HG03558 (cell line): ENCODE data around the gene HRH1.
"Not testable (repeated sequence)": the region's sequence is repeated elsewhere in the genome, so short reads cannot be mapped to it uniquely, and the experiment has no call there.

Experiments used
- ATAC-seq: cut with Tn5 transposase; IDR thresholded peaks from one replicate; pipeline ENCODE4 v1.9.1; 2021; ENCODE audit warnings: moderate number of reproducible peaks; ENCODE audit not compliant: unreplicated experiment; ENCODE audit errors: extremely low read depth

Gene HRH1

DNA sequence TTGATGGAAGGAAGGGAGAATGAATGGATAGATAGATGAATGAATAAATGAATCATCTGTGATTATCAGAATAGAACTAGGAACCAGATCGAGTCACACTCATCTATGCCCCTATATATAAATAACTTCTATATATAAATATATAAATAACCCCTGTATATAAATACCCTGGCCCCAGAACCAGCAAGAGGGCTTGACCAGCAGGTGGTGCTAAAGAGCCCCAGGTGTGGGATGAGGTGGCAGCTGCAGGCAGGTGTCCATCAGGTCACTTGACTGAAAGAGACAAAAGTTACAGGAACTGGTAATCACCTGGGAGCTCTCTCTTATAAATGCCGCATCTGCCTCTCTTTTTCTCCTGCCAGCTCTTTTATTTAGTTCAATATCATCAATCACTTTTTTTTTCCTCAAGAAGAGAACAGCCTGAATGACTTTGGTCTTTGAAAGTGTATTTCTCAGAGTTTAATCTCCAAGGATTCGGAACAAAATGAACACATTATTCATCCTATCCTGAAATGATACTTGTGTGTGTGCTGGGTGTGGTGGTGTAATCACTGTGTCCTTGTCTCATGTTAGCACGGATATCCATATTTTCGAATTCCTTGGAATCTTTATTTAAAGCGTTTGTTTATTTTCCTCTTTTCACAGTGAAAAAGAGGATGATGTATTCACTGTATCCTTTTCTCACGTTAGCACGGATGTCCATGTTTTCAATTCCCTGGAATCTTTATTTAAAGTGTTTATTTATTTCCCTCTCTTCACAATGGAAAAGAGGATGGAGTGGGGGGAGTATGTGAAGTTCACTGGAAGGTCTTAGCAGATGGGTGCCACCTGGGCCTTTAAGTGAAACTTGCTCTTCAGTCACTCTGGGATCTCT is 82.5 kb downstream of the HRH1 start:
- ATAC-seq, result no peak

DNA sequence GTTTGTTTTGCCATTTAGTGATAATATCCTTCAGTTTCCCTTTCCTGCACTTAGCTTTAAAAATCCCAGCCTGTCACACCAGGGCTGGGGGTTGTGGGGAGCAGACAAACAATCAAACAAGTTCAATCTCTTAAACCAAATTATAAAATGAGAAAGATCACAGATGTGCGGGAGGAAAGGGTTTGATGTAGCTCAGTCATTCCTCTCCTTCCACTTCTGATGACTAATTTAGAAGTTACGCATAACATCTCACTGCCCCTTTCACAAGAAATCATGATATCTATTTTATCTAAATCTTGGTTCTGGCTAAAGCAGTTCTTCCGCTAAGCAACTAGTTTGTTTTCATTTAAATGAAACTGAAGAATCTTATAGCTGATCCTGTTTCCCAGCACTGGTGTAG is 83.8 kb downstream of the HRH1 start:
- no peak for ATAC-seq

DNA sequence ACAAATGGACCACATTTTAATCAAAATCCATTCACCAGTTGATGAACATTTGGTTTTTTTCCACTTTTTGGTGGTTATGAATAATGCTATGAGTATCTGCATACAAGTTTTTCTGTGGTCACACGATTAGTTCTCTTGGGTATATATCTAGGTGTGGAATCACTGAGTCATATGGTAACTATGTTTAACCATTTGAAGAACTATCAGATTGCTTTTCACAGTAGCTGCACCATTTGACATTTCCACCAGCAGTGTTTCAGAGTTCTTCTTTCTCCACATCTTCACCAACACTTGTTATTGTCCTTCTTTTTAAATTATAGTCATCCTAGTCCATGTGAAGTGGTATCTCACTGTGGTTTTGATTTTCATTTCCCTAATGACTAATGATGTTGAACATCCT is 84.6 kb downstream of the HRH1 start:
- no peak for ATAC-seq

DNA sequence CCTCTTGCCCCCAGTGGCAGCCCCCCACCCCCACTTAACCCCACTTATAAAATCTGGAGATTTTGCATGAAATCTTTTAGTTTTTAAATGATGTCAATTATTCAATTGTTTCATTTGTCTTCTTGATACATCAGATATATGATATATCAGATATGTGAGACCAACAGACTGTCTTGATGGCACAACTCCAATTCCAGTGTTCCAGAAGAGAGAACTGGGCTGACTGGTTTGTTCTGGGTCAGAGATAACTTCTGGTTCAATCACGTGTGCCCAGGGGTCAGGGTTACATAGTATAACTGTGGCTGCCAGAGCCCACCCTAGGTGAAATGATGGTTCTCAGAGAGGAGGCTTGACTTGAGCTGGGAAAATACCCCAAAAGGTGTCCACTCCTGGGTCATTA is 85.5 kb downstream of the HRH1 start:
- ATAC-seq, result no peak

DNA sequence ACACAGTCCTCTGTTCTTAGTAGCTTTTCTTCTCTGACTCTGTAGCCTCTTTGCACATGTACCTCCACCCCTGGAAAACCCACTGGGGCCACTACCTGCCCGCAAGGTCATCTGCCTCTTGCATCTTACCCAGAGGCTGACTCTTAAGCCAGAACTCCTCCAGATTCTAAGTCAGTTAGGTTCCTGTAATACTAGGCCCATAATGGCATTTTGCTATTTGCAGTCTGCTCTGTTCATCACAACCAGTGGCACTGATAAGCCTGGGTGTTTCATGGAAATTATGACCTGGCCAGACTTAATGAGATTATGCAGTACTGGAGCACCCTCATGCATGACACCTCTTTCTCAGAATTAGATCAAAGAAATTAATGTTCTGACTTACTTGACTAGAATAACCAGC is 86.2 kb downstream of the HRH1 start:
- no peak for ATAC-seq

DNA sequence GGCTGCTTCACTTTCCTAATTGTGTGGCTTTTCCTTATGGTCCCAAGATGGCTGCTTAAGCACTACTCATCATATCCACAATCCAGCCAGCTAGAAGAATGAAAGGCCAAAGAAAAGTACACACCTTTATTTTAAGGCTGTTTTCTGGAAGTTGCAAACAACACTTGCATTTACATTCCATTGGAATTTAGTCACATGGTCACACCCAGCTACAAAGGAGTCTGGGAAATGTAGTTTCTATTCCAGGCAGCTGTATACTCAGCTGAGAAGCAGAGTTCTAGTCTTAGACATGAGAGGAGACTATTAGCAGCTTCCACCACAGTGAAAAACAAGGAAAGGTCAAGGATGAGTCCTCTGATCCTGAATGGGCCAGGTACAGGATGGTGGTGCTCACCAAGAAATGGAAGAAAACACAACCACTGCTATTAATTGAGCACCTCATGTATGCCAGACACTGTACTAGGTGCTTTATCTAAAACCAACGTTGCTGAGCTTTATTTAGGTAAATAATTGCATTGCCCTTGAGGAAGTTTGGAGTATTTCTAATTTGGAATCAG is 89.9 kb downstream of the HRH1 start:
- ATAC-seq, result no peak

DNA sequence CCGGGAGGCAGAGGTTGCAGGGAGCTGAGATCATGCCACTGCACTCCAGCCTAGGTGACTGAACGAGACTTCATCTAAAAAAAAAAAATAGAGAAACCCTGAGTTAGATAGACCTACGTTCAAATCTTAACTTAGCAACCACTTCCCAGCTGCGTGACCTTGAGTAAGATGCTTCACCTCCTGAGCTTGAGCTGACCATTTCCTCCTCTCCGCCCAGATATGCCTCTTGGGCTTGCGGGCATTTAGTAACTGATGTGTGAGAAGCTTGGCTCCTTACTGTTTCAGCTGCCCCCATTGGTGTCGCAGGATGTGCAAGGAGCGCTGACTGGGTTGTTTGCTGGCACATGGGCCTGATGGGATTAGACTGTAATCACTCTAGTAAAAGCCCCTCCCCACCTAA is 91.0 kb downstream of the HRH1 start:
- no peak for ATAC-seq

GRCh38 chr3:11245827-11246662 is 91.8 kb downstream of the HRH1 start:
- ATAC-seq, result no peak

DNA sequence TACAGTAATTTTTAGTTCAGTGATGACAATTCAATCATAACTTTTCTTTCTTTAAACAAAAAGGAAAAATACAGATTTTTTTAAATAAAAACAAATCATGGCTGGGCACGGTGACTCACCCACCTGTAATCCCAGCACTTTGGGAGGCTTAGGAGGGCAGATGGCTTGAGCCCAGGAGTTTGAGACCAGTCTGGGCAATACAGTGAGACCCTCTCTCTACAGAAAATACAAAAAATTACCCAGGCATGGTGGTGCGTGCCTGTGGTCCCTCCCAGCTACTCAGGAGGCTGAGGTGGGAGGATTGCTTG is 92.3 kb downstream of the HRH1 start:
- no peak for ATAC-seq

DNA sequence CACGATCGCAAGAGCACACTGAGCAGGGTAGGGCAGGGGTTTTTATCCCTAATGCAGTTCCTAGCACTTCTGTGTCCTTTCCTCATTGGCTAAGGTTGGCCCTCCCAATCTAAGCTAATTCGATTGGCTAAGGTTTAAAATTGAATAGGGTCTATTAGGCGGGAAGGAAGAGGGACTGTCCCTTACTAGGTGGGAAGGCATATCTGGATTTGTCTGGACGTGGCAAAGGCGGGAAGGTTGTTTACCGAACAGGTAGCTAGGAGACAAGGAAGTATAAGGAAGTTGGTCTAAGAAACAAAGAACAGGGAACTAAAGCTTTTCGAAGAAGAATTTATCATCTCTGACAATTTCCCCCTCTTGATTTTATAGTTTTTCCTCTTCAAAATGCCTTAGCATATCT is 93.1 kb downstream of the HRH1 start:
- no peak for ATAC-seq

- no peak for ATAC-seq
Measured at GRCh38 chr3:11248596-11248995, 94.3 kb downstream of the HRH1 start.

DNA sequence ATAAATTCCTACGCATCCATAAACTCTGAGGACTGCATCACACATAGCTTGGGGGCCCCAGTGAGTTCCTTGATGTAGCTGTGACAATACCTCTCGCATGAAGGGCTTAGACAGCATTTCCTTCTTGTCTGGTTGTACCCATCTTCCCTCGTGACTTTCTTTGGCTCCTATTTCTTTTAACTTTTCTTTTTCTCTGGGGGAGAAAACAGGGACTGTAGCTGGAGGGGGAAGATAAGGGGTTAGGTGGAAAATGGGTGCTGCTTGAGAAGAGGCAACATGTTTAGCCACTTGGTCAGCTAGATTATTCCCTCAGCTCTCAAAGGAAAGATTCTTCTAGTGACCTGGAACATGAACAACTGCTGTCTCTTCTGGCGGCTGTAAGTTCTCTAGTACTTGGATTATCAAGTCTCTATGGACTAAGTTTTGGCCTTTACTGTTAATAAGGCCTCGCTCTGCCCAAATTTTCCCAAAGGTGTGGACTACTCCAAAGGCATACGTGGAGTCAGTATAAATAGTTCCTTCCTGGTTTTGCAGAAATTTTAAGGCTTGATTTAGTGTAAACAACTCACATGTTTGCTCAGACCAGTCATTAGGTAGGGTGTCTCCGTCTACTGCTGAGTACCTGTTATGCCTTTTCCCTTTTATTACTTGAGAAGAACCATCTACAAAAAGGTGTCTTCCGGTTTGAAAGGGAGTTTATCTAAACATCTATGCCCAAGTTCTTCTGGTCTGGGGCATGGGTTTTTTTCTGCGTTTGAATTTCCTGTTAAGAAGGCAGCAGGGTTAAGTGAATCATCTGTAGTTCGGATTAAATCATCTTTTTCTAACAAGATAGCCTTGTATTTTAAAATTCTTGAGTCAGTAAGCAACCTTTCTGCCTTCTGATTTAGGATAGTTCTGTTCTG is 96.9 kb downstream of the HRH1 start:
- no peak for ATAC-seq

DNA sequence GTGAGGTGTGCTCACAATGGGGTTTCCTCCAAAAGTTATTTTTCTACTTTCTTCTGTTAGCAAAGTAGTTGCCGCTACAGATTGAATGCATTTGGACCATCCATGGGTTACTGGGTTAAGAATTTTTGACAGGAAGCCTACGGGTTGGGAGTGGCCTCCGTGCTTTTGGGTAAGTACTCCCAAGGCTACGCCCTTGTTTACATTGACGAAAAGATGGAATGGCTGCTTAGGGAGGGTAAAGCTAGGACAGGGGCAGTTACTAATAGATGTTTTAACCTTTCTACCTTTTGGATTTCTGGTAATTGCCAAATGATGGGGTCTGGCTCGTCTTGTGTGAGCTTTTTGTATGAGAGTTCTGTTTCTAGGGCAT is 97.5 kb downstream of the HRH1 start:
- ATAC-seq, result no peak

GRCh38 chr3:11254876-11255275 is 100.6 kb downstream of the HRH1 start:
- ATAC-seq, result no peak

- ATAC-seq, result not testable (repeated sequence)
Measured at GRCh38 chr3:11255537-11255936, 101.2 kb downstream of the HRH1 start.

DNA sequence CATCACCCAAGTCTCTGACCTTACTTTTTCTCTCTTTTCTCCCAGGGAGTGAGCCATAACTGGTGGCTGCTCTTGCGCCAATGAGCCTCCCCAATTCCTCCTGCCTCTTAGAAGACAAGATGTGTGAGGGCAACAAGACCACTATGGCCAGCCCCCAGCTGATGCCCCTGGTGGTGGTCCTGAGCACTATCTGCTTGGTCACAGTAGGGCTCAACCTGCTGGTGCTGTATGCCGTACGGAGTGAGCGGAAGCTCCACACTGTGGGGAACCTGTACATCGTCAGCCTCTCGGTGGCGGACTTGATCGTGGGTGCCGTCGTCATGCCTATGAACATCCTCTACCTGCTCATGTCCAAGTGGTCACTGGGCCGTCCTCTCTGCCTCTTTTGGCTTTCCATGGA is 104.7 kb downstream of the HRH1 start:
- ATAC-seq, result no peak

DNA sequence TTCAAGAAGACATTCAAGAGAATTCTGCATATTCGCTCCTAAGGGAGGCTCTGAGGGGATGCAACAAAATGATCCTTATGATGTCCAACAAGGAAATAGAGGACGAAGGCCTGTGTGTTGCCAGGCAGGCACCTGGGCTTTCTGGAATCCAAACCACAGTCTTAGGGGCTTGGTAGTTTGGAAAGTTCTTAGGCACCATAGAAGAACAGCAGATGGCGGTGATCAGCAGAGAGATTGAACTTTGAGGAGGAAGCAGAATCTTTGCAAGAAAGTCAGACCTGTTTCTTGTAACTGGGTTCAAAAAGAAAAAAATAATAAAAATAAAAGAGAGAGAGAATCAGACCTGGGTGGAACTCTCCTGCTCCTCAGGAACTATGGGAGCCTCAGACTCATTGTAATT is 106.2 kb downstream of the HRH1 start:
- no peak for ATAC-seq

DNA sequence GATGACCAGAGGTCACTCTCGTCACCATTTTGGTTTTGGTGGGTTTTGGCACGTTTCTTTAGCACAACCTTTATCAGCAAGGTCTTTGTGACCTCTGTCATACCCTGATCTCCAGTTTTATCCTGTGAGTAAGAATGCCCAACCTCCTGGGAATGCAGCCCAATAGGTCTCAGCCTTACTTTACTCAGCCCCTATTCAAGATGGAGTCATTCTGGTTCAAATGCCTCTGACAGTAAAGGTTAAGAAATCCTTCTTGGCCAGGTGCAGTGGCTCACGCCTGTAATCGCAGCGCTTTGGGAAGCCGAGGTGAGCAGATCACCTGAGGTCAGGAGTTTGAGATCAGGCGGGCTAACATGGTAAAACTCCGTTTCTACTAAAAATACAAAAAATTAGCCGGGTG is 114.7 kb downstream of the HRH1 start:
- ATAC-seq, result no peak

DNA sequence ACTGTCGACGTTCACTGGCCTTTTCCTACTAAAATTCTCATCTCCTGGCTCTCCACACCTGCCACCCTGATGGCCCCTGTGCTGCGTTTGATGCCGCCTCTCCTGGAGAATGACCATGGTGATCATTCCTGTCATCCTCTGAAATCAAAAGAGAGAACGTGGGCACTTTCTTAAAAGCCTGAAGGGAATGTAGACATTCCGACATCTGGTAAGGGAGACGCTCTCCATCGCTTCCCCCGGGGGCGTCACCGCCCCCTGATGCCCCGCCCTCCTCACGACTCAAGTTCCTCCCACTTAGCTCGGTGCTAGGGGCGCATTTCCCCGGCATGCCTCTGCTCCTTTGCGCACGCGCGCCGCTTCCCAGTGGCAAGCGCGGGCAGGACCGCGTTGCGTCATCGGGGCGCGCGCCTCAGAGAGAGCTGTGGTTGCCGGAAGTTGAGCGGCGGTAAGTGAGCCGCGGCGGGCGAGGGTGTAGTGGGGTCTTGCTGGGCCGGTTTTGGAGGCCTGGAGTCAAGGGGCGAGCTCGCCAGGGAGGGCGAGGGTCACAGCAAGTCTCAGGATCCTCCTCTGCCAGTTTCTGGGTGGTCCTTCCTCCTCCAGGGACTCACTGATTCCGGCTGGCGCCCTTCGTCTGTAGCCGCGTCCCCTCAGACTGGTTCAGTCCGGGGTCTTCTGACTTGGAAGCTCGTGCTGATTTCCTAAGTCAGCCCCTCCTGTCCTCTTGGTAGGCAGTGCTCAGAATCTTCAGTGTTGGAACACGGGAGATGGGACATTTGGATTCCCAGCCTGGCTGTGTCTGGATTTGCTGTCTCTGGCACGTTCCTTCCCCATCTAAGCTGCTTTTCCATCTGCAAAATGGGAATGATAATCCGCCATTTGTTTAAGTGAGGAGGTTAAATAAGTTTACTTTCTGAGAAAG is 118.0 kb downstream of the HRH1 start, which contains the start of gene ATG7:
ATG7 (plus strand) TSS at position 412 of the 919 bp plus-strand sequence. CDS start 26,299 bp downstream, outside the sequence.
- ATAC-seq, result peak; percentile 88
